ENCODE results near the gene OSBPL10. TPM values are rescaled to one million over a fixed set of nuclear protein-coding genes. Genes with fewer than 3 reads are reported as not detected.

The OSBPL10 gene
- total RNA-seq, 1 donor from 2014 or later, result 45.4 TPM

GRCh38 chr3:31725976-31726375 is 255.1 kb downstream of the OSBPL10 start:
- H3K36me3 Mint-ChIP-seq (ENCODE audit: low read depth), result no peaks in the 10 kb centered on the region
- no peaks in the 10 kb centered on the region for H3K27me3 Mint-ChIP-seq (ENCODE audit: low read depth)
- H3K27ac Mint-ChIP-seq (ENCODE audit: unreplicated experiment), result no peak overlapping the region
- H3K9me3 Mint-ChIP-seq (ENCODE audit: low read depth), result no peaks in the 10 kb centered on the region
- TF ChIP-seq CTCF (IDR thresholded peaks at IDR 0.05), result no peak
- H3K4me3 Mint-ChIP-seq (ENCODE audit: unreplicated experiment), result no peak overlapping the region
- no peak for DNase-seq (ENCODE audit: low spot score)
- H3K4me1 Mint-ChIP-seq (ENCODE audit: low read depth), result peaks cover 10% of the 10 kb centered on the region

GRCh38 chr3:31725568-31725967 is 255.5 kb downstream of the OSBPL10 start:
- no peak for DNase-seq (ENCODE audit: low spot score)
- H3K27ac Mint-ChIP-seq (ENCODE audit: unreplicated experiment), result no peak overlapping the region
- H3K4me3 Mint-ChIP-seq (ENCODE audit: unreplicated experiment), result no peak overlapping the region
- peaks cover 10% of the 10 kb centered on the region for H3K4me1 Mint-ChIP-seq (ENCODE audit: low read depth)
- no peak for TF ChIP-seq CTCF (IDR thresholded peaks at IDR 0.05)
- H3K27me3 Mint-ChIP-seq (ENCODE audit: low read depth), result no peaks in the 10 kb centered on the region
- no peaks in the 10 kb centered on the region for H3K9me3 Mint-ChIP-seq (ENCODE audit: low read depth)
- no peaks in the 10 kb centered on the region for H3K36me3 Mint-ChIP-seq (ENCODE audit: low read depth)

GRCh38 chr3:31724651-31725050 is 256.4 kb downstream of the OSBPL10 start:
- TF ChIP-seq CTCF (IDR thresholded peaks at IDR 0.05), result peak; percentile 58
- Mint-ChIP-seq H3K9me3 (ENCODE audit: low read depth) (no peaks in the 10 kb centered on the region), H3K4me1 (ENCODE audit: low read depth) (peaks cover 15% of the 10 kb centered on the region), H3K27ac (ENCODE audit: unreplicated experiment) (no peak overlapping the region), H3K36me3 (ENCODE audit: low read depth) (no peaks in the 10 kb centered on the region), H3K27me3 (ENCODE audit: low read depth) (no peaks in the 10 kb centered on the region), H3K4me3 (ENCODE audit: unreplicated experiment) (no peak overlapping the region)
- DNase-seq (ENCODE audit: low spot score), result no peak

- no peak for DNase-seq (ENCODE audit: low spot score)
- no peaks in the 10 kb centered on the region for H3K36me3 Mint-ChIP-seq (ENCODE audit: low read depth)
- H3K9me3 Mint-ChIP-seq (ENCODE audit: low read depth), result no peaks in the 10 kb centered on the region
- TF ChIP-seq CTCF (IDR thresholded peaks at IDR 0.05), result no peak
- H3K27me3 Mint-ChIP-seq (ENCODE audit: low read depth), result no peaks in the 10 kb centered on the region
- H3K4me3 Mint-ChIP-seq (ENCODE audit: unreplicated experiment), result no peak overlapping the region
- no peak overlapping the region for H3K27ac Mint-ChIP-seq (ENCODE audit: unreplicated experiment)
- H3K4me1 Mint-ChIP-seq (ENCODE audit: low read depth), result peaks cover 14% of the 10 kb centered on the region
Measured at GRCh38 chr3:31724116-31724515, 256.9 kb downstream of the OSBPL10 start.

- H3K9me3 Mint-ChIP-seq (ENCODE audit: low read depth), result no peaks in the 10 kb centered on the region
- no peak for DNase-seq (ENCODE audit: low spot score)
- TF ChIP-seq CTCF (IDR thresholded peaks at IDR 0.05), result no peak
- H3K4me3 Mint-ChIP-seq (ENCODE audit: unreplicated experiment), result no peak overlapping the region
- no peaks in the 10 kb centered on the region for H3K36me3 Mint-ChIP-seq (ENCODE audit: low read depth)
- no peak overlapping the region for H3K27ac Mint-ChIP-seq (ENCODE audit: unreplicated experiment)
- no peaks in the 10 kb centered on the region for H3K27me3 Mint-ChIP-seq (ENCODE audit: low read depth)
- peaks cover 17% of the 10 kb centered on the region for H3K4me1 Mint-ChIP-seq (ENCODE audit: low read depth)
Measured at GRCh38 chr3:31723701-31724100, 257.4 kb downstream of the OSBPL10 start.
